Kidney glomerular epithelial cell (primary cell): ENCODE data around the gene SPINT1.
A peak's percentile ranks its signal among the peaks of the same experiment; 100 is the strongest.

ENCODE experiments used
- DNase-seq: peaks from one replicate; lab custom pipeline; 2025; lab: John Stamatoyannopoulos, UW

The SPINT1 gene

DNA sequence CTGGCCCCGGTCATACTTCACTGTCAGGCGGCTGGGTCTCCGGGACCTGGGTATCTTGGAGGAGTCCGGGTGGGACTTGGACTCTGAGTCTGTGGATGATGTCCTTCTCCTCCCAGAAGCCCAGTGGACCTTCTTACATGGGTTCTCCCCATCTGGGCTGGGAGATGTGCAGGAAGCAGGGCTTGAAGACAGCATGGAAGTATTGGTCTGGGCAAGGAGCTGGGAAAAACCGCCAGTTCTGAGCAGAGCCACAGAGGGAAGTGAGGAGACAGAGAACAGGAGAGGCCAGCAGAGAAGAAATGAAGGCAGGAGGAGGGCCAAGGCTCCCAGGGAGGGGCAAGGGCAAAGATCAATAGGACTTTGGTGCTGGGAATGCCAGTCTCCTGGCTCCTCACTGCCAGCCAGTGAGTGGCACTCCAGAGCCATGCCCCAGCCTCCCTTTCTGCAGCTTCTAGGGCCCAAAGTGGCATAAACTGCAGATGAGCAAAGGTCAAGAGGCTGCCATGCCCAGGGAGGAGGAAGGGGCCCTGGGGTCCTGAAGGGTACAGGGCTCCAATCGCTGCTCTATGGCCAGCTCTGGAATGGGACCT, 15.3 kb upstream of the SPINT1 start, which contains the start of gene PPP1R14D:
Gene PPP1R14D, minus strand, starts transcription at position 262 of the 590 bp plus-strand sequence. Its CDS starts 67 bp downstream, at position 195.
- DNase-seq, result no peak

GRCh38 chr15:40829115-40829514, 14.7 kb upstream of the SPINT1 start:
- no peak for DNase-seq

- no peak for DNase-seq
These were observed 13.0 kb upstream of the SPINT1 start for GRCh38 chr15:40830884-40831283.

DNA sequence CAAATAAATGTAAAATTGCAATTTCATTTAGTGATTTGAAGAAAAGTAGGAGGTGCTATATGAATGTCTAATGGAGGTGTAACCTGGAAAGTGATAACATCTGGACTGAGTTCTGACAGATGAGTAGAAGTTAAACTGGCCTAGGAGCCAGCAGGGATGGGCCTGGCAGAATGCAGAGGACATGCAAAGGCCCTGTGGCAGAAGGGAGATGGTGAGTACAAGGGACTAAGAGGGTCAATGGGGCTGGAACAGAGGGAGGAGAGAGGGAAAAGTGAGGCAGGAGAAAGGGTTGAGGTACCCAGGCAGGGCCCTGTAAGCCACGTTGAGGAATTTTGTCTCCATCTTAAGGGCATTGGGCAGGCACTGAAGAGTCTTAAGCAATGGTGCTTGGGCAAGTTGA, 12.0 kb upstream of the SPINT1 start:
- no peak for DNase-seq

DNA sequence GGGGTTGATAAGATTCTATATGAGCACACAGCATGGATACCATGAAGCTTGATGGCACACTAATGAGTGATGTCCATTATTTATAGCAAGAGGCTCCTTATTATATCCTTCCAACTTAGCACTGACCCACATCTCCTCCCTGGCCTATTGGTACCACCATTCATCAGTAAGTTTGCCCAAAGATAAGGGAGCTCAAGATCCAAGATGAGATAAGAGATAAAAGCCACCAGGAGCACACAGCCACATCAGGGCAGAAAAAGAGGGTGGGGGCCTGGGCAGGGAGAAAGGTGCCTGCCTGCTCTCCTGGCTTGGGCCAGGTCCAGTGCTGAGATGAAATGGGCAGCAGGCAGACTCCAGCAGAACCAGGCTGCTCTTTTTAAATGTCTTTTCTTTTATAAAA, 10.9 kb upstream of the SPINT1 start:
- DNase-seq, result no peak

GRCh38 chr15:40836020-40836419, 7.8 kb upstream of the SPINT1 start:
- no peak for DNase-seq

- no peak for DNase-seq
These were observed 5.1 kb upstream of the SPINT1 start for GRCh38 chr15:40838756-40839155.

DNA sequence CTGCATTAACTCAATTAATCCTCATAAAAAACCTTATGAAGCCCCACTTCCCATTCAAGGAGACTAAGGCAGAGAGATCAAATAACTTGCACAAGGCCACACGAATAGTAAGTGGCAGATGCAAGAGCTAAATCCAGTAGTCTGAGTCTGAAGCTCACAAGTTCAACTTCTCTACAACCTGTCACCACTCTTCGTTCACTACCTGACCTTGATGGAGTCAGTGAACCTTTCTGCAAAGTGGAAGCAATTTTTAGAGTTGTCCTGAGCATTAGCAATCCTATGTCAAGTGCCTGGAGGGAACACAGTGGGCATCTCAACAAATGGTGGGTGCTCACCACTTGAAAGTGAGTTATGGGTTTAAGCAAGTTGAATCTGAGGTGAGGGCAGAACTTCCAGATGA, 2.1 kb upstream of the SPINT1 start:
- no peak for DNase-seq

- DNase-seq, result no peak
These were observed 475 bp upstream of the SPINT1 start for GRCh38 chr15:40843261-40843884.

DNA sequence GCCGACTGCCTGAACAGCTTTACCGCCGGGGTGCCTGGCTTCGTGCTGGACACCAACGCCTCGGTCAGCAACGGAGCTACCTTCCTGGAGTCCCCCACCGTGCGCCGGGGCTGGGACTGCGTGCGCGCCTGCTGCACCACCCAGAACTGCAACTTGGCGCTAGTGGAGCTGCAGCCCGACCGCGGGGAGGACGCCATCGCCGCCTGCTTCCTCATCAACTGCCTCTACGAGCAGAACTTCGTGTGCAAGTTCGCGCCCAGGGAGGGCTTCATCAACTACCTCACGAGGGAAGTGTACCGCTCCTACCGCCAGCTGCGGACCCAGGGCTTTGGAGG, 815 bp downstream of the SPINT1 start:
- DNase-seq, result no peak

GRCh38 chr15:40845036-40845435, 1.2 kb downstream of the SPINT1 start:
- DNase-seq, result no peak

DNA sequence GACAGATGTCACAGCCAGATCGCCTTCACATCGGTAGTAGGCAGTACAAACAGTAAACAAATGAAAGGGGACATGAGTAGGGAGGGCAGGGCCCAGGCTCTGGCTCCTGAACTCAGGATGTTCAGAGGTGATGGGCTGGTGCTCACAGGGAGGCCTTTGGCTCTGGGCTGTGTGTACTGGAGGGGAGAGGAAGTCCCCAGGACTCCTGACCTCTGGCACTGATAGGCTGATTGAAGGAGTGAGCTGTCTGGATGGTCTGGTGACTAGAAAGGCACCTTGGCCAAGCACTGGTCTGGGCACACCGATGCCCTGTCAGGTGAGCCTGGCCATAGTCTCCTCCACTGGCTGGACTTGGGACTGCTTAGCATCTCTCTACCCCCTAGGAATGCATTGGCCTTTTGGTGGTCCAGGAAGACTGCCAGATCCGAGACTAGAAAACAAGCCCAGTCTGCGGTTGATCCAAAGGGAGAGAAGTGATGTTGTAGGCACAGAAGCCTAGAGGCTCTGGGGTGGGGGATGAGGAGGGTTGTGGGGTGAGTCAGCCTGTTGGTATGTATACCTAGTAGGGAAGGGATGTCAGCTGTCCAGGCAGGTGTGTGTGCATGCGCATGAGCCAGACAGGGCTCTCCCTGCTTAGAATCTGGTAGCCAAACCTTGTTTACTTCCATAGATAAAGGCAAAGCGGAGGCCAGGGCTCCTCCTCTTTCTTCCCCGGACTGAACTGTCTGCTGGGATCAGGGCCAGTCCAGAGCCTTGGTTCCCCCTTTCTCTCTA, 1.9 kb downstream of the SPINT1 start:
- DNase-seq, result peak; percentile 72

- DNase-seq, result no peak
These were observed 3.0 kb downstream of the SPINT1 start for GRCh38 chr15:40846841-40847222.

- DNase-seq, result peak; percentile 52
These were observed 3.5 kb downstream of the SPINT1 start for GRCh38 chr15:40847223-40847961.

- no peak for DNase-seq
These were observed 6.8 kb downstream of the SPINT1 start for GRCh38 chr15:40850576-40851112.

GRCh38 chr15:40852529-40852928, 8.7 kb downstream of the SPINT1 start:
- DNase-seq, result no peak

DNA sequence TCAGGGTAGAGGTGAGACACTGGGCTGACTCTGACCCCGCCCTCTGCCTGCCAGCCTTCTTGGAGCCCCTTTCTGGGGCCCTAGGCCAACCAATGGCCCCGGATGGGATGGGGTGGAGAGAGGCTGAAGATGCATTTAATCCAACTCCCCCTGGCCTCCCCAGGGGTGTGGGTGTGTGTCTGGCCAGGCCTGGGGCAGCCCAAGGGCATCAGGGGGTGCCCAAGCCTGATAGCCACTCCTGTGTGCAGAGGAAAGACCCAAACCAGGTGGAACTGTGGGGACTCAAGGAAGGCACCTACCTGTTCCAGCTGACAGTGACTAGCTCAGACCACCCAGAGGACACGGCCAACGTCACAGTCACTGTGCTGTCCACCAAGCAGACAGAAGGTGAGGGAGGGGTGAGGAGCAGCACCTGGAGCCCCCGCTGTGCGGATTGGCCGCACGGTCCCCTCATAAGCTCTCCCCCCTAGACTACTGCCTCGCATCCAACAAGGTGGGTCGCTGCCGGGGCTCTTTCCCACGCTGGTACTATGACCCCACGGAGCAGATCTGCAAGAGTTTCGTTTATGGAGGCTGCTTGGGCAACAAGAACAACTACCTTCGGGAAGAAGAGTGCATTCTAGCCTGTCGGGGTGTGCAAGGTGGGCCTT, 9.5 kb downstream of the SPINT1 start:
- no peak for DNase-seq

GRCh38 chr15:40854161-40854560, 10.3 kb downstream of the SPINT1 start:
- no peak for DNase-seq

GRCh38 chr15:40855706-40856234, 11.9 kb downstream of the SPINT1 start:
- DNase-seq, result no peak

DNA sequence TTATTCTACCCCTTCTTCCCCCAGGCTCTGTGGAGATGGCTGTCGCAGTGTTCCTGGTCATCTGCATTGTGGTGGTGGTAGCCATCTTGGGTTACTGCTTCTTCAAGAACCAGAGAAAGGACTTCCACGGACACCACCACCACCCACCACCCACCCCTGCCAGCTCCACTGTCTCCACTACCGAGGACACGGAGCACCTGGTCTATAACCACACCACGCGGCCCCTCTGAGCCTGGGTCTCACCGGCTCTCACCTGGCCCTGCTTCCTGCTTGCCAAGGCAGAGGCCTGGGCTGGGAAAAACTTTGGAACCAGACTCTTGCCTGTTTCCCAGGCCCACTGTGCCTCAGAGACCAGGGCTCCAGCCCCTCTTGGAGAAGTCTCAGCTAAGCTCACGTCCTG, 12.9 kb downstream of the SPINT1 start:
- DNase-seq, result no peak

DNA sequence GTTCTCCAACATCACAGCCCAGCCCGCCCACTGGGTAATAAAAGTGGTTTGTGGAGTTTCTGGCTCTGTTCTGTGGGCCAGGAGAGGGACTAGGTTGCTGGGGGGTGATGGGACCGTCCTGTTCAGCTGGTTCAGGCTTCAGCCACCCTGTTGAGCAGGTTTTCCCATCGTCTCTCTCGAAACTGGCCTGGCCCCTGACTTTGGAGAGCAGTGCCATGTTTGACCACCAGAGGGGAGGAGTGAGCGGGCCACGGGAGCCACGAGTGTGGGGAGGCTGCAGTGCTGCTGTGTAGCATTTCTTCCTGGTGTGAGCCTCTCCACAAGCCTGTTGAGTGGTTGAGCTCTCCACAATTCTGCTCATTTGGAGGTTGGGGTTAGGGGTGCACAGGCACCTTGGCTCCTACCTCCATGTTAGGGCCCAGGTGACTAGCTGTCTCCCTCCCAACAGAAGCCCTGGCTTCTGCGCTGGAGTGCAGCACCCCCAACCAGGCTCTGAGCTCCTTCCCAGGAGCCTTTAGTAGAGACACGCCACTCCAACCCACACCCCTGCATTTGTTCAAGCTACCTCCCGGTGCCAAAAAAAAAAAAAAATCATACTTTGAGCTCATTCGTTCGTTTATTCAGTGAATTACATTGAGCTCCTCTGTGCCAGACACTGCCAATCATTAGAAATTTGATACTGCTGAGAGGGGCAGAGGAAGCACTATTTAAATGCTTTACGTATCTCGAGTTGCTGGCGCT, 13.9 kb downstream of the SPINT1 start:
- peak; percentile 76 for DNase-seq
